ENCODE measurements around the gene STK40. TPM values are rescaled to one million over a fixed set of nuclear protein-coding genes. Genes with fewer than 3 reads are reported as not detected.

Gene STK40
- total and polyA plus RNA-seq, 9 of the 15 experiments (the other 6 are each of a cell fraction or from before 2014, with no cell fraction given) = 0.69 to 94.3 (median 39.1) TPM

DNA sequence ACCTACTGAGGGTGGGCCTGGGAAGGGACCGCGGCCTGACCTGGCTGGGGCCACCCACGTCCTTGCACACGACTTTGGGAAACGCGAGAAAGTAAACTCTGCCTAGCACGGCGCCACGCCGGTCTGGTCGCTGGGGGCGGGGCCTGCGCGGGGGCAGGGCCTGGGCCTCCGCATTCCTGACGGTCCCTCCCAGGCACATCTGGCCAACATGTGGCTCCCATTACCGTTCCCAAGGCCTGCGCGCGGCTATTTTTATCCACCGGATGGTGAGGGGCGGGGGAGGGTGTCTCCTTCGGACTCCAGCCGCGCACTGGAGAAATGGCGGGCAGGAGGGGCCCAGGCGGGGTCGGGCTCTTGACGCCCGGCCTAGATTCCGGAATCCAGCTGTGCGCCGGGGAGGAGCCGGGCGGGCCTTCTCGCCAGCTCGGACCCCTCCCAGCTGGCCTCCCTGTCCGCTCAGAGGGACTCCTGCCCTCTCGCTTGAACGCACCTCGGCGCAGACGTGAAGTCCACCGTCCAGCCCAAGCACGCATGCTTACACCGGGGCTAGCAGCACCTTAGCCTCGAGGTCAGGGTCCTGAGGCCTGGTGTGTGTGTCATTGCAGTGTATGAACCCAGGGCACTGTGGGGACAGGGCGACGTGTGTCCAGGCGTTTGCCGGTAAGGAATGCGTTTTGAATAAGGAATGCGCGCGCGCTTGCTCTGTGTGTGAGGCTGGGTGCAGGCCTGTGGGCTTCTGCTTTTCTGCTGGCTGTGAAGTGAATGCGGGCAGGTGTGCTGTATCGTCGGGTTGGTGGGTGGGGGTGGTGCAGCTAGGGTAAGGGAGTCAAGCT lies 64.4 kb downstream of the STK40 start (continued):
- TF ChIP-seq, protein P1, sequence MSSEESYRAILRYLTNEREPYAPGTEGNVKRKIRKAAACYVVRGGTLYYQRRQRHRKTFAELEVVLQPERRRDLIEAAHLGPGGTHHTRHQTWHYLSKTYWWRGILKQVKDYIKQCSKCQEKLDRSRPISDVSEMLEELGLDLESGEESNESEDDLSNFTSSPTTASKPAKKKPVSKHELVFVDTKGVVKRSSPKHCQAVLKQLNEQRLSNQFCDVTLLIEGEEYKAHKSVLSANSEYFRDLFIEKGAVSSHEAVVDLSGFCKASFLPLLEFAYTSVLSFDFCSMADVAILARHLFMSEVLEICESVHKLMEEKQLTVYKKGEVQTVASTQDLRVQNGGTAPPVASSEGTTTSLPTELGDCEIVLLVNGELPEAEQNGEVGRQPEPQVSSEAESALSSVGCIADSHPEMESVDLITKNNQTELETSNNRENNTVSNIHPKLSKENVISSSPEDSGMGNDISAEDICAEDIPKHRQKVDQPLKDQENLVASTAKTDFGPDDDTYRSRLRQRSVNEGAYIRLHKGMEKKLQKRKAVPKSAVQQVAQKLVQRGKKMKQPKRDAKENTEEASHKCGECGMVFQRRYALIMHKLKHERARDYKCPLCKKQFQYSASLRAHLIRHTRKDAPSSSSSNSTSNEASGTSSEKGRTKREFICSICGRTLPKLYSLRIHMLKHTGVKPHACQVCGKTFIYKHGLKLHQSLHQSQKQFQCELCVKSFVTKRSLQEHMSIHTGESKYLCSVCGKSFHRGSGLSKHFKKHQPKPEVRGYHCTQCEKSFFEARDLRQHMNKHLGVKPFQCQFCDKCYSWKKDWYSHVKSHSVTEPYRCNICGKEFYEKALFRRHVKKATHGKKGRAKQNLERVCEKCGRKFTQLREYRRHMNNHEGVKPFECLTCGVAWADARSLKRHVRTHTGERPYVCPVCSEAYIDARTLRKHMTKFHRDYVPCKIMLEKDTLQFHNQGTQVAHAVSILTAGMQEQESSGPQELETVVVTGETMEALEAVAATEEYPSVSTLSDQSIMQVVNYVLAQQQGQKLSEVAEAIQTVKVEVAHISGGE (CRISPR knock-in tag; IDR thresholded peaks at IDR 0.05) = peak in 1 of 3 experiments; percentile 44; a peak in 1 of 6 replicates
- TF ChIP-seq TEAD1 (CRISPR knock-in tag; IDR thresholded peaks at IDR 0.05) (peak; percentile 69 to 97), NBN (IDR thresholded peaks at IDR 0.05; ENCODE audit: low read depth) (peak; percentile 84; the same call in 1 of the 2 replicates), ZNF175 (CRISPR knock-in tag; IDR thresholded peaks at IDR 0.05; ENCODE audit: low read depth) (peak; percentile 83; the same call in 1 of the 2 replicates), MAZ (CRISPR knock-in tag; conservative IDR thresholded peaks at IDR 0.05 in 1 of 2, IDR thresholded peaks at IDR 0.05 in 1 of 2) (peak; percentile 90 to 92), MEF2D (tag; conservative IDR thresholded peaks at IDR 0.05; ENCODE audit: low read depth) (peak; percentile 99), ESRRA (IDR thresholded peaks at IDR 0.05; ENCODE audit: borderline replicate concordance, low read depth) (peak; percentile 72; the same call in 1 of the 2 replicates), ZNF384 (IDR thresholded peaks at IDR 0.05; ENCODE audit: low read depth, low read length) (no peak), PHB (CRISPR knock-in tag; IDR thresholded peaks at IDR 0.05) (no peak), RBM22 (IDR thresholded peaks at IDR 0.05; ENCODE audit: low read depth, low read length, poor library complexity, severe bottlenecking) (no peak), NUFIP1 (IDR thresholded peaks at IDR 0.05; ENCODE audit: partially characterized antibody) (peak; percentile 55), FOXA3 (CRISPR knock-in tag; conservative IDR thresholded peaks at IDR 0.05 in 1 of 2, IDR thresholded peaks at IDR 0.05 in 1 of 2) (peak in 1 of 2 experiments; percentile 86; a peak in 2 of 4 replicates), ZNF121 (CRISPR knock-in tag; conservative IDR thresholded peaks at IDR 0.05) (peak; percentile 68; the same call in 1 of the 2 replicates), TARDBP (IDR thresholded peaks at IDR 0.05) (0 out of 2 replicates have a peak, but pooled peaks have one; percentile 52), ZNF668 (CRISPR knock-in tag; IDR thresholded peaks at IDR 0.05) (peak; percentile 71; the same call in 1 of the 2 replicates)
- TF ChIP-seq, protein P2, sequence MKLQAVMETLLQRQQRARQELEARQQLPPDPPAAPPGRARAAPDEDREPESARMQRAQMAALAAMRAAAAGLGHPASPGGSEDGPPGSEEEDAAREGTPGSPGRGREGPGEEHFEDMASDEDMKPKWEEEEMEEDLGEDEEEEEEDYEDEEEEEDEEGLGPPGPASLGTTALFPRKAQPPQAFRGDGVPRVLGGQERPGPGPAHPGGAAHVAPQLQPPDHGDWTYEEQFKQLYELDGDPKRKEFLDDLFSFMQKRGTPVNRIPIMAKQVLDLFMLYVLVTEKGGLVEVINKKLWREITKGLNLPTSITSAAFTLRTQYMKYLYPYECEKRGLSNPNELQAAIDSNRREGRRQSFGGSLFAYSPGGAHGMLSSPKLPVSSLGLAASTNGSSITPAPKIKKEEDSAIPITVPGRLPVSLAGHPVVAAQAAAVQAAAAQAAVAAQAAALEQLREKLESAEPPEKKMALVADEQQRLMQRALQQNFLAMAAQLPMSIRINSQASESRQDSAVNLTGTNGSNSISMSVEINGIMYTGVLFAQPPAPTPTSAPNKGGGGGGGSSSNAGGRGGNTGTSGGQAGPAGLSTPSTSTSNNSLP (IDR thresholded peaks at IDR 0.05; ENCODE audit: borderline replicate concordance, low read depth, low read length) = 0 out of 2 replicates have a peak, but pooled peaks have one; percentile 45
- TF ChIP-seq, protein P3, sequence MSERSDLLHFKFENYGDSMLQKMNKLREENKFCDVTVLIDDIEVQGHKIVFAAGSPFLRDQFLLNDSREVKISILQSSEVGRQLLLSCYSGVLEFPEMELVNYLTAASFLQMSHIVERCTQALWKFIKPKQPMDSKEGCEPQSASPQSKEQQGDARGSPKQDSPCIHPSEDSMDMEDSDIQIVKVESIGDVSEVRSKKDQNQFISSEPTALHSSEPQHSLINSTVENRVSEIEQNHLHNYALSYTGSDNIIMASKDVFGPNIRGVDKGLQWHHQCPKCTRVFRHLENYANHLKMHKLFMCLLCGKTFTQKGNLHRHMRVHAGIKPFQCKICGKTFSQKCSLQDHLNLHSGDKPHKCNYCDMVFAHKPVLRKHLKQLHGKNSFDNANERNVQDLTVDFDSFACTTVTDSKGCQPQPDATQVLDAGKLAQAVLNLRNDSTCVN (CRISPR knock-in tag; IDR thresholded peaks at IDR 0.05) = no peak
- TF ChIP-seq, protein P4, sequence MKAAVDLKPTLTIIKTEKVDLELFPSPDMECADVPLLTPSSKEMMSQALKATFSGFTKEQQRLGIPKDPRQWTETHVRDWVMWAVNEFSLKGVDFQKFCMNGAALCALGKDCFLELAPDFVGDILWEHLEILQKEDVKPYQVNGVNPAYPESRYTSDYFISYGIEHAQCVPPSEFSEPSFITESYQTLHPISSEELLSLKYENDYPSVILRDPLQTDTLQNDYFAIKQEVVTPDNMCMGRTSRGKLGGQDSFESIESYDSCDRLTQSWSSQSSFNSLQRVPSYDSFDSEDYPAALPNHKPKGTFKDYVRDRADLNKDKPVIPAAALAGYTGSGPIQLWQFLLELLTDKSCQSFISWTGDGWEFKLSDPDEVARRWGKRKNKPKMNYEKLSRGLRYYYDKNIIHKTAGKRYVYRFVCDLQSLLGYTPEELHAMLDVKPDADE (conservative IDR thresholded peaks at IDR 0.05; ENCODE audit: control insufficient read depth, low read depth, low read length) = peak; percentile 92
